Neutrophil (primary cell): ENCODE measurements around the gene C2orf80.
"Not testable (repeated sequence)": the region's sequence is repeated elsewhere in the genome, so short reads cannot be mapped to it uniquely, and the experiment has no call there.

ENCODE experiments used
- H3K27ac ChIP-seq: fragments of 200-600 bp; sonication (generic); 2 replicates; pipeline ENCODE4 v1.5.1; 2016; ENCODE audit warnings: mild to moderate bottlenecking, moderate library complexity
- H3K27me3 ChIP-seq: fragments of 200-600 bp; sonication (generic); 2 replicates; pipeline ENCODE4 v1.6.0; 2016; ENCODE audit warnings: mild to moderate bottlenecking
- H3K36me3 ChIP-seq: fragments of 200-600 bp; sonication (generic); 2 replicates; pipeline ENCODE4 v1.5.1; 2017
- H3K4me1 ChIP-seq, 2 experiments: fragments of 200-600 bp in 1 of 2; sonication (generic) in 1 of 2; 1 replicate in 1 of 2; 2 replicates in 1 of 2; pipeline versions ENCODE4 v1.5.1 to v1.6.1; 2013 to 2016; ENCODE audit warnings: low read depth in 1 of 2, low read length in 1 of 2, mild to moderate bottlenecking in 1 of 2, moderate library complexity in 1 of 2; ENCODE audit not compliant: control insufficient read depth in 1 of 2, insufficient read depth in 1 of 2
- H3K4me3 ChIP-seq, 2 experiments: fragments of 200-600 bp in 1 of 2; sonication (generic) in 1 of 2; 1 replicate in 1 of 2; 2 replicates in 1 of 2; pipeline ENCODE4 v1.5.1; 2013 to 2016; ENCODE audit warnings: low read depth in 1 of 2, low read length in 1 of 2, mild to moderate bottlenecking in 1 of 2, moderate library complexity in 1 of 2
- H3K9me3 ChIP-seq: fragments of 200-600 bp; sonication (generic); 2 replicates; pipeline ENCODE4 v1.5.1; 2016
- TF ChIP-seq, protein P1 (sequence below): fragments of 200-600 bp; sonication (generic); IDR thresholded peaks from 2 replicates; pipeline ENCODE4 v1.5.1; 2016; ENCODE audit warnings: antibody characterized with exemption

The C2orf80 gene

DNA sequence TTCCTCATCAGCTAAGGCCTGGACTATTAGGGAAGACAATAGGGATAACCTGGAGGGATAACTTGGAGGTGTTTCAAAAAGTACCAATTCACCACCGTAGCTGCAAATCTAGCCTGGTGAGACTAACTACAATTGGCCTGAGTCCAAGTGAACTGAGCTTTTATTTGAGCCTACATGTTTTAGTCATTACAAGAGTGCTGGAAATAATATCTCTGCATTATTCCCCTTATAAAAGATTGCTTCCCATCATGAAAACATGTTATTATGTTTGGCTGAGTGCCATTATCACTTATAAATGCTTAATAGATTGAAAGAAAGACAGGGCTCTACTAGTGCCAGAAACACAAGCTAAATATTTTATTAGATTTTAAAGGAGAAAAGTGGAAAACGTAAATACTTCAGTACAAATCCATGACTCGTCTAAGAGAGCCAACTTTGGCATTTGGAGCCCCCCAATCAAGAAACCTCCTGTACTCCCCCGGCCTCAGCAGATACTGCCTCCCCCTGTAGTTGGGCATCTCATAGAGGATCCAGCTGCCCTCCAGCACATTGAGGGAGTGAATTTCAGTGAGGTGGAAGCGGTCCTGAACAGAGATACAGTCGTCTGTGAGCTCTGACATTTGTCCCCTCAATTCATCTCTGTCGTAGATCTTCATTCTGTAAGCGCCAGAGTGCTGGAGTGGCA, 47.4 kb downstream of the C2orf80 start:
- Histone ChIP-seq H3K27ac (no peak overlapping the region), H3K9me3 (no peaks in the 10 kb centered on the region), H3K4me3 (no peak overlapping the region), H3K36me3 (no peaks in the 10 kb centered on the region), H3K4me1 (no peaks in the 10 kb centered on the region), H3K27me3 (no peaks in the 10 kb centered on the region)
- TF ChIP-seq, protein P1, sequence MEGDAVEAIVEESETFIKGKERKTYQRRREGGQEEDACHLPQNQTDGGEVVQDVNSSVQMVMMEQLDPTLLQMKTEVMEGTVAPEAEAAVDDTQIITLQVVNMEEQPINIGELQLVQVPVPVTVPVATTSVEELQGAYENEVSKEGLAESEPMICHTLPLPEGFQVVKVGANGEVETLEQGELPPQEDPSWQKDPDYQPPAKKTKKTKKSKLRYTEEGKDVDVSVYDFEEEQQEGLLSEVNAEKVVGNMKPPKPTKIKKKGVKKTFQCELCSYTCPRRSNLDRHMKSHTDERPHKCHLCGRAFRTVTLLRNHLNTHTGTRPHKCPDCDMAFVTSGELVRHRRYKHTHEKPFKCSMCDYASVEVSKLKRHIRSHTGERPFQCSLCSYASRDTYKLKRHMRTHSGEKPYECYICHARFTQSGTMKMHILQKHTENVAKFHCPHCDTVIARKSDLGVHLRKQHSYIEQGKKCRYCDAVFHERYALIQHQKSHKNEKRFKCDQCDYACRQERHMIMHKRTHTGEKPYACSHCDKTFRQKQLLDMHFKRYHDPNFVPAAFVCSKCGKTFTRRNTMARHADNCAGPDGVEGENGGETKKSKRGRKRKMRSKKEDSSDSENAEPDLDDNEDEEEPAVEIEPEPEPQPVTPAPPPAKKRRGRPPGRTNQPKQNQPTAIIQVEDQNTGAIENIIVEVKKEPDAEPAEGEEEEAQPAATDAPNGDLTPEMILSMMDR, result no peak

- no peaks in the 10 kb centered on the region for H3K27me3 ChIP-seq
- H3K9me3 ChIP-seq, result no peaks in the 10 kb centered on the region
- no peak overlapping the region for H3K4me3 ChIP-seq
- peaks cover 13 to 14% of the 10 kb centered on the region in 2 experiments for H3K4me1 ChIP-seq
- H3K27ac ChIP-seq, result no peak overlapping the region
- TF ChIP-seq, protein P1, result no peak
- H3K36me3 ChIP-seq, result no peaks in the 10 kb centered on the region
Measured at GRCh38 chr2:208139447-208139846, 50.4 kb downstream of the C2orf80 start.

DNA sequence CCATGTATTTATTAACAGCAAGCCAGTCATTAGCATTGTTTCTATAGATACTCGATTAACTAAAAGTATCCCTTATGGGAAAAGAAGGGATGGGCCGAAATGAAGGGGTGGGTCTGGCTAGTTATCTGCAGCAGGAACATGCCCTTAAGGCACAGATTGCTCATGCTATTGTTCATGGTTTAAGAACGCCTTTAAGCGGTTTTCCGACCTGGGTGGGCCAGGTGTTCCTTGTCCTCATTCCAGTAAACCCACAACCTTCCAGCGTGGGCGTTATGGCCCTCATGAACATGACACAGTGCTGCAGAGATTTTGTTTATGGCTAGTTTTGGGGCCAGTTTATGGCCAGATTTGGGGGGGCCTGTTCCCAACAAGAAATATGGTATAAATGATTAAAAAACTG, 51.5 kb downstream of the C2orf80 start:
- not testable (repeated sequence) for H3K27ac ChIP-seq, H3K9me3 ChIP-seq, H3K36me3 ChIP-seq, H3K27me3 ChIP-seq, H3K4me3 ChIP-seq
- peaks cover 15 to 16% of the 10 kb centered on the region in 2 experiments for H3K4me1 ChIP-seq

- no peaks in the 10 kb centered on the region for H3K36me3 ChIP-seq
- H3K27me3 ChIP-seq, result no peaks in the 10 kb centered on the region
- no peak overlapping the region for H3K27ac ChIP-seq
- no peaks in the 10 kb centered on the region for H3K9me3 ChIP-seq
- H3K4me3 ChIP-seq, result no peak overlapping the region
- TF ChIP-seq, protein P1, result no peak
- H3K4me1 ChIP-seq, result peaks cover 15 to 16% of the 10 kb centered on the region in 2 experiments
Measured at GRCh38 chr2:208136716-208137094, 53.1 kb downstream of the C2orf80 start.

DNA sequence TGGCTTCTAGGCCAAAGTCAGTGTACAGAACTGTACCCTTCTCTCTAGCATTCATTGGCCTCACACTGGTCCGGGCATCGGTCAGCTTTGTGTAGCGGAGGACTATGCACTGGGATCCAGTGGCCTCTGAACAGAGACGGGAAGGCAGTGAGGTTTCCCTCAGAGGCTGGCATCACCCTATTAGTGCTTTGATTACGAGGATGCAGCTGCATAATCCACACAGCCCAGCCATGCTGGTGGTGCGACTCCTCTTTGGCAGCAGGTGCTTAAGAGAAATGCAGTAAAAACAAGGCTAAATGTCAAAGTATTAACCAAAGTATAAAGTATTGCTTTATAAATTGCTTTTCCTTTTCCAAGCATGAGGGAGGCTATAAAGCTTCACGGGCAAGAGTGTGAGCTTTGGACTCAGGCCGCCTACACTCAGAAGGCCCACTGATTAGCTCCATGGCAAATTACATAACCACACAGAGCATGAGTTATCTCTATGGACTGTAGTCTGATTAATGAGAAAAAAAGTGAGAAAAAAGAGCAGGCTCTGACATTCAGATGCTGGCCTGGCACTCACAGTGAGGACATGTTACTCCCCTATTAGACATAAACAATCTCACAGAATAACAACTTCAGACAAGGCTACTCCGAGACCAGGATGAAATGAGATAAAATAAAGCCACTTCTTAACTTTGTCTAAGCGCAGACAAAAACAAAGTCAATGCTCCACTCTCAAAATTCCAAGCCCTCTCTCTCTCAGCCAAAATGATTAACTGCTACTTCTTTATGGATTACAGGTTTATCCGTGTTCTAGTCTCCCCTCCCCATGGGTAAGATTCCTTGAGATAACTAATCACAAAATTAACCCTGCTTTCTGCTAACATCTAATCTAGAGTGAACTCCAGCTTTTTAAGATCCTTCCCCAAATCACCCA, 53.8 kb downstream of the C2orf80 start:
- peaks cover 15 to 16% of the 10 kb centered on the region in 2 experiments for H3K4me1 ChIP-seq
- no peaks in the 10 kb centered on the region for H3K9me3 ChIP-seq
- no peak overlapping the region for H3K27ac ChIP-seq
- TF ChIP-seq, protein P1, result no peak
- no peaks in the 10 kb centered on the region for H3K27me3 ChIP-seq
- no peaks in the 10 kb centered on the region for H3K36me3 ChIP-seq
- H3K4me3 ChIP-seq, result no peak overlapping the region
